HUES6 (cell line): ENCODE measurements around the gene ENC1.

Experiments
- H3K27ac ChIP-seq: 2 replicates; pipeline ENCODE4 v1.7.0; 2013; ENCODE audit warnings: low read depth, mild to moderate bottlenecking, low read length, inconsistent platforms
- H3K27me3 ChIP-seq: 2 replicates; pipeline ENCODE4 v1.6.1; 2013; ENCODE audit warnings: low read length; ENCODE audit not compliant: control insufficient read depth, insufficient read depth
- H3K36me3 ChIP-seq: 2 replicates; pipeline ENCODE4 v1.6.1; 2013; ENCODE audit warnings: low read length; ENCODE audit not compliant: control insufficient read depth, insufficient read depth
- H3K4me1 ChIP-seq: 2 replicates; pipeline ENCODE4 v1.6.1; 2013; ENCODE audit warnings: low read length; ENCODE audit not compliant: control insufficient read depth, insufficient read depth
- H3K4me3 ChIP-seq: 2 replicates; pipeline ENCODE4 v1.5.1; 2013; ENCODE audit warnings: low read depth, low read length
- H3K9ac ChIP-seq: one replicate; pipeline ENCODE4 v1.6.1; 2013; ENCODE audit warnings: mild to moderate bottlenecking, low read length
- H3K9me3 ChIP-seq: 2 replicates; pipeline ENCODE4 v1.6.1; 2013; ENCODE audit warnings: low read depth, low read length; ENCODE audit not compliant: control insufficient read depth, insufficient read depth

Gene ENC1

DNA sequence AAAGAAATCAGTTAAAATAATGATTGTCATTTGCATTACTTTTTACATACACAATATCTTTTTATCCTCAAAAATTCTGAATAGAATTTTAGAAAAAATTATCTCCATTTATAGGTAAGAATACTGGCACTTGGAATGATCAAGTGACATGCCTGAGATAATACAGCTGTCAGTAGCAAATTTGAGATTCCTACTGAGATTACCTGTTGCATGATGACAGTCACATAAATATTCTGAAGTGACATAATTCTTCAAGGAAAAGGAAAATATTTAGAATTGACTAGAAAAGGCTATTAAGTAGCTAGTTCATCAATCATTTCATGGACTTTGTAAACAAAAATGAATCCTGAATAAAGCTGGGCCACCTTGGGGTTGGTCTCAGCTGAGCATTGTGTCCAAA, 15.2 kb upstream of the ENC1 start:
- Histone ChIP-seq H3K9ac (no peak overlapping the region), H3K4me3 (no peak overlapping the region), H3K9me3 (peaks cover 5% of the 10 kb centered on the region)

DNA sequence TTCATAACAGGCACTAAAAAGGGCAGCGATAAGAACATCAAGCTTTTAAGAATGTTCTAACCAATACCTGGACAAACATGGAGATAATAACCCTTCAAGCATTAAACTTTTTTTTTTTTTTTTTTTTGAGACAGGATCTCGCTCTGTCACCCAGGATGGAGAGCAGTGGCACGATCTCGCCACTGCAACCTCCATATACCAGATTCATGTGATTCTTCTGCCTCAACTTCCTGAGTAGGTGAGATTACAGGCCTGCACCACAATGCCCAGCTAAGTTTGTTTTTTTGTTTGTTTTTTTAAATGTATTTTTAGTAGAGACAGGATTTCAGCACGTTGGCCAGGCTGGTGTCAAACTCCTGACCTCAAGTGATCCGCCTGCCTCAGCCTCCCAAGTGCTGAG, 14.7 kb upstream of the ENC1 start:
- no peaks in the 10 kb centered on the region for H3K36me3 ChIP-seq
- H3K9ac ChIP-seq: no peak overlapping the region
- H3K9me3 ChIP-seq: peaks cover 5% of the 10 kb centered on the region
- H3K27me3 ChIP-seq: no peaks in the 10 kb centered on the region
- H3K4me3 ChIP-seq: no peak overlapping the region
- no peak overlapping the region for H3K27ac ChIP-seq
- no peaks in the 10 kb centered on the region; the same call in 1 of the 2 replicates for H3K4me1 ChIP-seq

More for the DNA sequence above, 15.2 kb upstream of the ENC1 start:
- Histone ChIP-seq H3K27me3 (no peaks in the 10 kb centered on the region), H3K4me1 (no peaks in the 10 kb centered on the region; the same call in 1 of the 2 replicates), H3K27ac (no peak overlapping the region), H3K36me3 (no peaks in the 10 kb centered on the region)

DNA sequence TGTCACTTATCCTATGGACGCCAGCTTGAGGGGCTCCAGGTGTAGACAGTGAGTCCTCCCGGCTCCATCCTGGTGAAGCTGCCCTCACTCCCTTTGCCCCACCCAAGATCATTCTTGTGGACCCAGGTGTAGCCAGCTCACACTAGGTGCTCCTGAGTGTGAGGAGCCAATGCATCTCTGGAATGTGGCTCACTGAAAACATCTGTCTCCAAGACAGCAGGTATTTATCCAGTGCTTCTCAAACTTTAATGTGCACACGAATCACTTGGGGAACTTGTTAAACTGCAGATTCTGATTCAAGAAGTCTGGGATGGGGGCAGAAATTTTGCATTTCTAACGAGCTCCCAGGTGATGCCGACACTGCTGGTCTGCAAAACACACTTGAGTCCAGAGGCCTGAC, 13.5 kb upstream of the ENC1 start:
- no peak overlapping the region for H3K4me3 ChIP-seq
- no peaks in the 10 kb centered on the region for H3K36me3 ChIP-seq
- H3K9ac ChIP-seq: no peak overlapping the region
- no peak overlapping the region for H3K27ac ChIP-seq
- H3K27me3 ChIP-seq: no peaks in the 10 kb centered on the region
- H3K9me3 ChIP-seq: peaks cover 5% of the 10 kb centered on the region
- H3K4me1 ChIP-seq: no peaks in the 10 kb centered on the region

DNA sequence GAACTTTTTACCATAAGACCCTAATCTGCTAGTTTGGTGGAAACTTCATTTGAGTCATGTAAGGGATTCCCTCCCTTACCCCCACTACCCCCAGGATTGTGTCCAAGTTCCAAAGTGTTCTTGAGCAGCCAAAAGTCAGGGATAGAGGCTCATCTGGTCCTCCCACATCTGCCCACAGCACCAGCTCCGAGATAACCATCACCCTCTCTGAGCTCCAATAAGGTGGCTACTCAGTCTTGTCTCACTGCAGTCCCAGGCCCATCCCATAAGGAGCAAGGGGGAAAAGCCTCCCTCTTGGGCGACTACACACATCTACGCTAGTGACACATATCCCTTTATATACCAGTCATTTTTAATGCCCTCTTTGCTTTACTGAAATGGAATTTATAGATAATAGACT, 12.0 kb upstream of the ENC1 start:
- Histone ChIP-seq H3K4me1 (0 out of 2 replicates have a peak, but pooled peaks cover 4% of the 10 kb centered on the region), H3K36me3 (no peaks in the 10 kb centered on the region)

DNA sequence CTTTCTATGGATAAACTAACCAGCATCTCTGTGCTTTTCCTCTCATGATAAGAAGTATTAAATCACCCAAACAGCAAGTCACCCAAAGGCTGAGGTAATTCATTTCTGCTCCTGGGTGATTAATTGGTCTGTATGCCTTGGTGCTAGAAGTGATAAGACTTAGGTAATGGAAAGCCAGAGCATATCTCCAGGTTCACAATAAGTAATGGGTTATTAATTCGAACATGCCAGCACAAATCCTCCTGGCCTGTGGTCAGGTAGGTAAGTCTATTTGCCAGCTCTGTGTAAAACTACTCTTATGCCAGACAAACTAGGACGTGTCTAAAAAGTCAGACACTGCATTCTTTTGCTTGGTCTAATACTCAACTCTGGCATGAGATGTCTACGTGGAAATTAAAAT, 11.2 kb upstream of the ENC1 start:
- Histone ChIP-seq H3K9ac (no peak overlapping the region), H3K4me1 (0 out of 2 replicates have a peak, but pooled peaks cover 4% of the 10 kb centered on the region), H3K36me3 (no peaks in the 10 kb centered on the region), H3K27ac (no peak overlapping the region), H3K27me3 (no peaks in the 10 kb centered on the region), H3K9me3 (no peaks in the 10 kb centered on the region), H3K4me3 (no peak overlapping the region)

More for the DNA sequence above, 12.0 kb upstream of the ENC1 start:
- no peak overlapping the region for H3K9ac ChIP-seq
- no peaks in the 10 kb centered on the region for H3K9me3 ChIP-seq
- H3K4me3 ChIP-seq: no peak overlapping the region
- no peak overlapping the region for H3K27ac ChIP-seq
- no peaks in the 10 kb centered on the region for H3K27me3 ChIP-seq

DNA sequence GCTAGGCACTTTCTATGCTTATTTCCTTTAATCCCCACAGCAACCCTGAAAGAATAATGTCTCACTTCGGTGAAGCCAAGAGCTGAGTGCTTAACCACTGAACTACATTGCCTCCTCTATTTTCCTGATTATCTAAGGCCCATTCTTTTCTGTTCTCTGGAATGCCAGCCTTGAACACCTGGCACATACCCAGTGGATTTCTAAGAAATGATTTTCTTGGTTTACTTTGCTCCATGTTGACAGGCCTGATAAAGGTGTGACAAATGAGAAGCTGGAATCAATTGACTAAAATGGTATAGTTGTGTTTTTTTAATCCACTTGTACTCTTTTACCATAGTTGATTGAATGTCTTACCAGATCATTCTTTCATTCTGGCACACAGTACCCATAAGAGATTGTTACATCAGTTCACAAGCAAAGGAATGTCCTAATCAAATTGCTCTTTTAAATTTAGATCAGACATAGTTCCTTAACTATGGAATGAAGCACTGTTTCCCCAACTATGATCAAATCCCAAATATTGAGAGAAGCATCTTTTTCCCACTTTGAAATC, 9.0 kb upstream of the ENC1 start:
- Histone ChIP-seq H3K36me3 (no peaks in the 10 kb centered on the region), H3K27ac (no peak overlapping the region), H3K4me1 (0 out of 2 replicates have a peak, but pooled peaks cover 4% of the 10 kb centered on the region), H3K4me3 (no peak overlapping the region), H3K27me3 (no peaks in the 10 kb centered on the region), H3K9me3 (no peaks in the 10 kb centered on the region), H3K9ac (no peak overlapping the region)

GRCh38 chr5:74648835-74649293, 8.3 kb upstream of the ENC1 start:
- H3K27me3 ChIP-seq: peaks cover 3% of the 10 kb centered on the region; the same call in 1 of the 2 replicates
- no peak overlapping the region for H3K9ac ChIP-seq
- H3K27ac ChIP-seq: no peak overlapping the region

GRCh38 chr5:74647096-74647495, 6.6 kb upstream of the ENC1 start:
- Histone ChIP-seq H3K27me3 (peaks cover 21% of the 10 kb centered on the region), H3K27ac (no peak overlapping the region), H3K4me3 (no peak overlapping the region), H3K36me3 (no peaks in the 10 kb centered on the region), H3K9me3 (no peaks in the 10 kb centered on the region), H3K9ac (no peak overlapping the region), H3K4me1 (peaks cover 11% of the 10 kb centered on the region)

More at GRCh38 chr5:74648835-74649293, 8.3 kb upstream of the ENC1 start:
- no peaks in the 10 kb centered on the region for H3K36me3 ChIP-seq
- H3K4me1 ChIP-seq: 0 out of 2 replicates have a peak, but pooled peaks cover 4% of the 10 kb centered on the region
- no peaks in the 10 kb centered on the region for H3K9me3 ChIP-seq
- H3K4me3 ChIP-seq: no peak overlapping the region

DNA sequence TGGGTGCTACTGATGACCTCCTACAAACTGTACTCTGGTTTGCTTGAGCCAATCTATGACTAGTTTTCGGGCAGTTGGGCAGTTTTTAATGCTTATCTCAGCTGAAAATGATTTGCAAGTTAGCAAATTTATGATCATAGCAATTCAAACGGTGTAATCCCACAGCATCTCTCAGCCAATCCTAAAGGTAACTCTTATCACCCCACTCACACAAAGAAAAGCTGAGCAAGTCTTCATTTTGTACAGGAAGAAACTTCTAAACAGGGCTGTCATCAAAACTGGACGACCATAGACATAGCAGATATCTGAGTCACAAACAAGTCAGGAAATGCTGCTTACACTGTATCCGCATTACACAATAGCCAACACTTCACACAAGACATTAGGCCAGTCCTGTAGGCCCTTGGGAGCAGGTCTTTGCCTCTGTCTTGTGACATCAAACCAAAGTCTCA, 2.6 kb upstream of the ENC1 start:
- Histone ChIP-seq H3K4me1 (peaks cover 16% of the 10 kb centered on the region), H3K9ac (no peak overlapping the region), H3K27ac (no peak overlapping the region), H3K27me3 (peaks cover 40% of the 10 kb centered on the region), H3K9me3 (no peaks in the 10 kb centered on the region), H3K4me3 (no peak overlapping the region), H3K36me3 (no peaks in the 10 kb centered on the region; the same call in 1 of the 2 replicates)

GRCh38 chr5:74642543-74642863, 2.0 kb upstream of the ENC1 start:
- H3K9ac ChIP-seq: peak overlapping the region; percentile 96
- no peaks in the 10 kb centered on the region; the same call in 1 of the 2 replicates for H3K36me3 ChIP-seq
- peak overlapping the region; percentile 77 for H3K4me3 ChIP-seq
- peaks cover 40% of the 10 kb centered on the region for H3K27me3 ChIP-seq
- no peak overlapping the region for H3K27ac ChIP-seq
- H3K9me3 ChIP-seq: no peaks in the 10 kb centered on the region
- peaks cover 16% of the 10 kb centered on the region for H3K4me1 ChIP-seq

GRCh38 chr5:74641735-74642542, 1.4 kb upstream of the ENC1 start:
- Histone ChIP-seq H3K36me3 (no peaks in the 10 kb centered on the region; the same call in 1 of the 2 replicates), H3K4me3 (peak overlapping the region; percentile 77), H3K27ac (peak overlapping the region; percentile 20; the same call in 1 of the 2 replicates), H3K9ac (peak overlapping the region; percentile 96), H3K9me3 (no peaks in the 10 kb centered on the region), H3K4me1 (peaks cover 16% of the 10 kb centered on the region), H3K27me3 (peaks cover 40% of the 10 kb centered on the region)
